NK-92 (cell line): ENCODE measurements around the gene TLR7.

Source experiments
- DNase-seq: peaks from one replicate; lab custom pipeline; 2025; ENCODE audit not compliant: unreplicated experiment; lab: John Stamatoyannopoulos, UW

TLR7 gene

GRCh38 chrX:12922599-12922919, 55.7 kb downstream of the TLR7 start:
- DNase-seq = no peak

- no peak for DNase-seq
These were observed 62.8 kb downstream of the TLR7 start for GRCh38 chrX:12929701-12930100.

GRCh38 chrX:12930150-12930549, 63.3 kb downstream of the TLR7 start:
- DNase-seq = no peak

GRCh38 chrX:12932244-12932643, 65.4 kb downstream of the TLR7 start:
- DNase-seq = no peak

- no peak for DNase-seq
These were observed 68.0 kb downstream of the TLR7 start for GRCh38 chrX:12934850-12935249.

GRCh38 chrX:12936947-12937346, 70.1 kb downstream of the TLR7 start:
- no peak for DNase-seq
